Measurements from ENCODE around the gene SH3BP2. TPM values are rescaled to one million over a fixed set of nuclear protein-coding genes. Genes with fewer than 3 reads are reported as not detected.

SH3BP2 gene
- polyA plus RNA-seq, 3 donors = 19.1 to 478 (median 26.9) TPM

- H3K79me2 ChIP-seq (ENCODE audit: insufficient read depth, low read length) = peaks cover 83% of the 10 kb centered on the region
- no peak overlapping the region for H2AFZ ChIP-seq (ENCODE audit: insufficient read depth, low read depth, low read length, poor library complexity, severe bottlenecking)
- no peaks in the 10 kb centered on the region for H3K27me3 ChIP-seq (ENCODE audit: control insufficient read depth in 2 of 2, insufficient read depth in 2 of 2, low read length in 2 of 2)
- intact Hi-C loops (cut with micrococcal nuclease) = no loop called here
- H3K4me1 ChIP-seq (ENCODE audit: control insufficient read depth in 1 of 2, insufficient read depth in 2 of 2, low read length in 2 of 2) = peaks cover 3 to 7% of the 10 kb centered on the region in 2 donors
- no peak for DNase-seq
- no peak overlapping the region for H3K4me3 ChIP-seq (replicated peaks in 1 of 3; ENCODE audit: low read depth in 2 of 3, low read length in 3 of 3)
- peaks cover 88 to 92% of the 10 kb centered on the region in 2 donors for H3K36me3 ChIP-seq (replicated peaks in 1 of 2; ENCODE audit: control insufficient read depth in 1 of 2, insufficient read depth in 2 of 2, low read length in 2 of 2)
- peaks cover 100% of the 10 kb centered on the region for H4K20me1 ChIP-seq (ENCODE audit: insufficient read depth, low read length)
- H3K27ac Mint-ChIP-seq = no peak overlapping the region
- H3K4me2 ChIP-seq (replicated peaks; ENCODE audit: extremely low read depth, low read length, poor library complexity, severe bottlenecking) = no peak overlapping the region
- WGBS (ENCODE audit: insufficient coverage) = 100% methylated on average over 3 of the region's 4 CpGs
- H3K4me3 Mint-ChIP-seq = no peak overlapping the region
- no peak for TF ChIP-seq CTCF (IDR thresholded peaks at IDR 0.05)
- no peaks in the 10 kb centered on the region for H3K9me3 Mint-ChIP-seq
- H3K9me3 ChIP-seq (replicated peaks in 1 of 2; ENCODE audit: control insufficient read depth in 1 of 2, insufficient read depth in 1 of 2, low read length in 2 of 2) = no peaks in the 10 kb centered on the region
- peaks cover 9% of the 10 kb centered on the region for H3K4me1 Mint-ChIP-seq
- no peak overlapping the region for H3K9ac ChIP-seq (ENCODE audit: insufficient read depth, low read length, poor library complexity, severe bottlenecking)
- H3K36me3 Mint-ChIP-seq = peaks cover 78 to 93% of the 10 kb centered on the region in 2 donors
- peak overlapping the region in 1 of 2 donors; percentile 31 for H3K27ac ChIP-seq (ENCODE audit: low read depth in 1 of 2, low read length in 2 of 2)
- peaks cover 0 to 2% (median 0%) of the 10 kb centered on the region in 3 donors for H3K27me3 Mint-ChIP-seq (ENCODE audit: low read depth in 3 of 3)
Observed at GRCh38 chr4:2823301-2823670, 30.4 kb downstream of the SH3BP2 start.

- Histone ChIP-seq H3K4me1 (ENCODE audit: control insufficient read depth in 1 of 2, insufficient read depth in 2 of 2, low read length in 2 of 2) (peaks cover under 1 to 2% of the 10 kb centered on the region in 2 donors), H2AFZ (ENCODE audit: insufficient read depth, low read depth, low read length, poor library complexity, severe bottlenecking) (no peak overlapping the region), H4K20me1 (ENCODE audit: insufficient read depth, low read length) (peaks cover 100% of the 10 kb centered on the region), H3K4me2 (replicated peaks; ENCODE audit: extremely low read depth, low read length, poor library complexity, severe bottlenecking) (no peak overlapping the region), H3K79me2 (ENCODE audit: insufficient read depth, low read length) (peaks cover 79% of the 10 kb centered on the region), H3K9me3 (replicated peaks in 1 of 2; ENCODE audit: control insufficient read depth in 1 of 2, insufficient read depth in 1 of 2, low read length in 2 of 2) (no peaks in the 10 kb centered on the region), H3K4me3 (replicated peaks in 1 of 3; ENCODE audit: low read depth in 2 of 3, low read length in 3 of 3) (no peak overlapping the region), H3K36me3 (replicated peaks in 1 of 2; ENCODE audit: control insufficient read depth in 1 of 2, insufficient read depth in 2 of 2, low read length in 2 of 2) (peaks cover 93 to 97% of the 10 kb centered on the region in 2 donors), H3K27me3 (ENCODE audit: control insufficient read depth in 2 of 2, insufficient read depth in 2 of 2, low read length in 2 of 2) (no peaks in the 10 kb centered on the region), H3K27ac (ENCODE audit: low read depth in 1 of 2, low read length in 2 of 2) (peak overlapping the region in 1 of 2 donors; percentile 31), H3K9ac (ENCODE audit: insufficient read depth, low read length, poor library complexity, severe bottlenecking) (no peak overlapping the region)
- intact Hi-C loops (cut with micrococcal nuclease) = no loop called here
- no peak for TF ChIP-seq CTCF (IDR thresholded peaks at IDR 0.05)
- Mint-ChIP-seq H3K4me1 (peaks cover 9% of the 10 kb centered on the region), H3K9me3 (no peaks in the 10 kb centered on the region), H3K4me3 (no peak overlapping the region), H3K27me3 (ENCODE audit: low read depth in 3 of 3) (peaks cover 0 to 2% (median 0%) of the 10 kb centered on the region in 3 donors), H3K36me3 (peaks cover 83 to 98% of the 10 kb centered on the region in 2 donors), H3K27ac (no peak overlapping the region)
- 85% methylated on average over 12 of the region's 14 CpGs for WGBS (ENCODE audit: insufficient coverage)
- no peak for DNase-seq
Observed at GRCh38 chr4:2823671-2824328, 30.9 kb downstream of the SH3BP2 start.
